Right lobe of liver (tissue), 6 donors: ENCODE results near the gene SCN7A. TPM values are rescaled to one million over a fixed set of nuclear protein-coding genes. Genes with fewer than 3 reads are reported as not detected.
"Not testable (repeated sequence)": the region's sequence is repeated elsewhere in the genome, so short reads cannot be mapped to it uniquely, and the experiment has no call there.

Experiments used
- ATAC-seq, 4 donors: fragments of 200-7000 bp; cut with Tn5 transposase; one replicate each; pipeline ENCODE4 v1.9.1; 2020; ENCODE audit warnings: mild to moderate bottlenecking in 4 of 4, moderate library complexity in 4 of 4
- DNase-seq, 3 donors: peaks; one replicate each; pipeline ENCODE4 v3.0.0-alpha.2; 2020
- H3K27ac ChIP-seq, 3 donors: fragments of 200-600 bp; one replicate each; pipeline ENCODE4 v1.8.0; 2022
- H3K27me3 ChIP-seq, 2 donors: fragments of 200-600 bp; one replicate each; pipeline ENCODE4 v1.8.0; 2022
- H3K36me3 ChIP-seq, 4 donors: fragments of 200-600 bp; sonication (generic) in 1 of 4; one replicate each; pipeline versions ENCODE4 v1.5.1 to v1.8.0; 2017 to 2022; ENCODE audit warnings: control low read depth in 1 of 4
- H3K4me1 ChIP-seq, 4 donors: fragments of 200-600 bp; sonication (generic) in 1 of 4; one replicate each; pipeline versions ENCODE4 v1.5.1 to v1.8.0; 2017 to 2022; ENCODE audit warnings: control low read depth in 1 of 4
- H3K4me3 ChIP-seq, 3 donors: fragments of 200-600 bp; one replicate each; pipeline ENCODE4 v1.8.0; 2022
- H3K9me3 ChIP-seq, 4 donors: fragments of 200-600 bp; sonication (generic) in 1 of 4; one replicate each; pipeline versions ENCODE4 v1.5.1 to v1.8.0; 2017 to 2022; ENCODE audit warnings: control low read depth in 1 of 4
- CTCF ChIP-seq, 4 donors: fragments of 200-600 bp in 3 of 4; fragments of 450-650 bp in 1 of 4; IDR thresholded peaks; one replicate each; pipeline versions ENCODE4 v1.5.1 to v1.8.0; 2016 to 2022; ENCODE audit warnings: antibody characterized with exemption in 4 of 4, mild to moderate bottlenecking in 2 of 4
- POLR2A ChIP-seq: fragments of 450-650 bp; IDR thresholded peaks from one replicate; pipeline ENCODE4 v1.6.1; 2017; ENCODE audit warnings: antibody characterized with exemption, mild to moderate bottlenecking
- WGBS: methylation state at CpG from one replicate; pipeline ENCODE4 v1.1.6; 2018; ENCODE audit warnings: low coverage, low lambda C conversion rate; ENCODE audit not compliant: insufficient coverage; ENCODE audit errors: missing lambda C conversion rate; 5-methylcytosine and 5-hydroxymethylcytosine counted together
- intact Hi-C, 2 donors: fragments of 100-400 bp; cut with DNase I; formaldehyde crosslinking; loops; one replicate each; pipeline versions ENCODE4 v1.11.2 to v1.14.1; 2022
- total RNA-seq, 6 experiments: library from RNA; depleted of rRNA in 2 of 6; stranded (reverse); fragments of >200 nt in 2 of 6; fragmentation: NEBNext Ultra II Directional in 3 of 6; extraction: Animal tissue kit (Norgen Biotek cat#: 25700) in 3 of 6; gene quantifications; one replicate each; pipeline versions ENCODE4 v1.1.0 to v1.2.4, GENCODE V29; 2016 to 2023
- donor health status: DM: no; HTN: yes; CAD: no.
- donor health status: DM: no; HTN: no; CAD: no.
- donor health status: DM: no; HTN: no; CAD: no.
- donor health status: DM: no; HTN: yes; CAD: no.
- donor health status: DM: no; HTN: yes; CAD: no.

Gene SCN7A
- total RNA-seq, 6 experiments from 2014 or later: 0.27 to 4.2 (median 1.2) TPM

GRCh38 chr2:166360906-166361305, 133.1 kb downstream of the SCN7A start:
- Histone ChIP-seq H3K36me3 (no peaks in the 10 kb centered on the region), H3K4me3 (no peak overlapping the region), H3K27ac (no peak overlapping the region), H3K4me1 (peaks cover 0 to 2% (median 0%) of the 10 kb centered on the region in 4 donors), H3K9me3 (no peaks in the 10 kb centered on the region), H3K27me3 (no peaks in the 10 kb centered on the region)
- DNase-seq (no peak), ATAC-seq (no peak)
- intact Hi-C loops: no loop called here
- 54% methylated on average over 2 of the region's 2 CpGs for WGBS
- no peak for TF ChIP-seq CTCF (IDR thresholded peaks at IDR 0.05)
- TF ChIP-seq POLR2A: no peak

- no peak overlapping the region for H3K4me3 ChIP-seq
- DNase-seq (no peak), ATAC-seq (no peak)
- no peaks in the 10 kb centered on the region for H3K9me3 ChIP-seq
- intact Hi-C loops: no loop called here
- H3K4me1 ChIP-seq: no peaks in the 10 kb centered on the region
- no peak overlapping the region for H3K27ac ChIP-seq
- no peaks in the 10 kb centered on the region for H3K36me3 ChIP-seq
- no peaks in the 10 kb centered on the region for H3K27me3 ChIP-seq
- TF ChIP-seq CTCF (IDR thresholded peaks at IDR 0.05) (no peak), POLR2A (no peak)
Measured at GRCh38 chr2:166360426-166360825, 133.6 kb downstream of the SCN7A start.

GRCh38 chr2:166357950-166358321, 136.1 kb downstream of the SCN7A start:
- H3K9me3 ChIP-seq, H3K4me3 ChIP-seq, H3K4me1 ChIP-seq, intact Hi-C loops, H3K27me3 ChIP-seq, ATAC-seq, H3K36me3 ChIP-seq, DNase-seq, H3K27ac ChIP-seq: not testable (repeated sequence)
- 100% methylated on average over 1 of the region's 4 CpGs for WGBS

- Histone ChIP-seq H3K4me3 (no peak overlapping the region), H3K4me1 (no peaks in the 10 kb centered on the region), H3K9me3 (no peaks in the 10 kb centered on the region), H3K27me3 (no peaks in the 10 kb centered on the region), H3K36me3 (no peaks in the 10 kb centered on the region), H3K27ac (no peak overlapping the region)
- 76% methylated on average over 6 of the region's 7 CpGs for WGBS
- intact Hi-C loops: no loop called here
- ATAC-seq: no peak
- TF ChIP-seq POLR2A (no peak), CTCF (IDR thresholded peaks at IDR 0.05) (no peak)
- DNase-seq: no peak
Measured at GRCh38 chr2:166357068-166357949, 136.7 kb downstream of the SCN7A start.

Other genes starting within 250 kb of the SCN7A start
- 10 to 100 TPM in 1 of 6 experiments, 1 to 10 TPM in 5; 2.1 to 10.2 (median 5.1) TPM for gene SCN9A, start 118.3 kb downstream of the SCN7A start, total RNA-seq